Measurements from ENCODE around the gene ZC3HAV1.

DNA sequence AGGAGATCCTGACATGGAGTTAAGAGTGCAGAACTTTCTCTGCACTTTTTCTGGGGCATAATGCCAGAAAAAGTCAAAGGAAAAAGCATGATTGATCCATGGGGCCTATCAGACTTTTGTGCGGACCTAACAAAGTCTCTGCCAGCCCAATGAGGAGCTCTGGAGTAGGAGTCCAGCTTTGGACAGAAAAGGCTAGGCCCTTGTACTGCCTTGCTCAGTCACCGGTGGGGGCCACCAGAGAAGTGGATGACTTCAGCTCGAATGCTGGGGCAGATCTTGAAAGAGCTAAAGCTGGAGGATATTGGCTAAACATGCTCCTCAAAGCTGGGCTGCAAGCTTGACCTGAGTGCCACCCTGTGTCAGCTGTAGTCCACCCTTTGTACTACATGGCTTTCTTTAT lies 2.8 kb upstream of the ZC3HAV1 start:
- TF ChIP-seq, protein P1, sequence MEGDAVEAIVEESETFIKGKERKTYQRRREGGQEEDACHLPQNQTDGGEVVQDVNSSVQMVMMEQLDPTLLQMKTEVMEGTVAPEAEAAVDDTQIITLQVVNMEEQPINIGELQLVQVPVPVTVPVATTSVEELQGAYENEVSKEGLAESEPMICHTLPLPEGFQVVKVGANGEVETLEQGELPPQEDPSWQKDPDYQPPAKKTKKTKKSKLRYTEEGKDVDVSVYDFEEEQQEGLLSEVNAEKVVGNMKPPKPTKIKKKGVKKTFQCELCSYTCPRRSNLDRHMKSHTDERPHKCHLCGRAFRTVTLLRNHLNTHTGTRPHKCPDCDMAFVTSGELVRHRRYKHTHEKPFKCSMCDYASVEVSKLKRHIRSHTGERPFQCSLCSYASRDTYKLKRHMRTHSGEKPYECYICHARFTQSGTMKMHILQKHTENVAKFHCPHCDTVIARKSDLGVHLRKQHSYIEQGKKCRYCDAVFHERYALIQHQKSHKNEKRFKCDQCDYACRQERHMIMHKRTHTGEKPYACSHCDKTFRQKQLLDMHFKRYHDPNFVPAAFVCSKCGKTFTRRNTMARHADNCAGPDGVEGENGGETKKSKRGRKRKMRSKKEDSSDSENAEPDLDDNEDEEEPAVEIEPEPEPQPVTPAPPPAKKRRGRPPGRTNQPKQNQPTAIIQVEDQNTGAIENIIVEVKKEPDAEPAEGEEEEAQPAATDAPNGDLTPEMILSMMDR (IDR thresholded peaks at IDR 0.05; ENCODE audit: insufficient read depth, low read length) = no peak
- TF ChIP-seq POLR2AphosphoS5 (IDR thresholded peaks at IDR 0.05; ENCODE audit: low read depth) (no peak), SPI1 (IDR thresholded peaks at IDR 0.05; ENCODE audit: borderline replicate concordance, low read depth) (no peak)

All from HL-60 (cell line).